GM10847 (cell line): ENCODE measurements around the gene SH3GLB1.

Experiments used
- POLR2A ChIP-seq: IDR thresholded peaks from 2 replicates; pipeline ENCODE4 v1.6.1; 2011; ENCODE audit not compliant: insufficient read length; ENCODE audit errors: extremely low read depth

The SH3GLB1 gene

GRCh38 chr1:86704458-86704971 is at the start of gene SH3GLB1:
Gene SH3GLB1, plus strand, starts transcription at chr1:86704576. Its CDS starts 324 bp downstream, at chr1:86704900.
- peak; percentile 77 for TF ChIP-seq POLR2A

- no peak for TF ChIP-seq POLR2A
Observed at GRCh38 chr1:86666368-86666767, 38.0 kb upstream of the SH3GLB1 start.

GRCh38 chr1:86687595-86687994 is 16.8 kb upstream of the SH3GLB1 start:
- TF ChIP-seq POLR2A = no peak

GRCh38 chr1:86692641-86693040 is 11.7 kb upstream of the SH3GLB1 start:
- no peak for TF ChIP-seq POLR2A

GRCh38 chr1:86695400-86695799 is 9.0 kb upstream of the SH3GLB1 start:
- no peak for TF ChIP-seq POLR2A

- no peak for TF ChIP-seq POLR2A
Observed at GRCh38 chr1:86696522-86696921, 7.9 kb upstream of the SH3GLB1 start.

- TF ChIP-seq POLR2A = no peak
Observed at GRCh38 chr1:86699186-86699585, 5.2 kb upstream of the SH3GLB1 start.

- TF ChIP-seq POLR2A = no peak
Observed at GRCh38 chr1:86701731-86702130, 2.6 kb upstream of the SH3GLB1 start.

- TF ChIP-seq POLR2A = no peak
Observed at GRCh38 chr1:86703696-86704457, 499 bp upstream of the SH3GLB1 start.

- TF ChIP-seq POLR2A = no peak
Observed at GRCh38 chr1:86704972-86705664, 742 bp downstream of the SH3GLB1 start.

GRCh38 chr1:86705665-86705985 is 1.2 kb downstream of the SH3GLB1 start:
- no peak for TF ChIP-seq POLR2A

- TF ChIP-seq POLR2A = no peak
Observed at GRCh38 chr1:86706018-86706635, 1.8 kb downstream of the SH3GLB1 start.

GRCh38 chr1:86708920-86709319 is 4.5 kb downstream of the SH3GLB1 start:
- TF ChIP-seq POLR2A = no peak

GRCh38 chr1:86712088-86712860 is 7.9 kb downstream of the SH3GLB1 start:
- TF ChIP-seq POLR2A = no peak

- no peak for TF ChIP-seq POLR2A
Observed at GRCh38 chr1:86713477-86713876, 9.1 kb downstream of the SH3GLB1 start.

- no peak for TF ChIP-seq POLR2A
Observed at GRCh38 chr1:86714159-86714558, 9.8 kb downstream of the SH3GLB1 start.
